ENCODE measurements around the gene PLXNB2.
"Not testable (repeated sequence)": the region's sequence is repeated elsewhere in the genome, so short reads cannot be mapped to it uniquely, and the experiment has no call there.

Gene PLXNB2

GRCh38 chr22:50325444-50326224 is 18.2 kb upstream of the PLXNB2 start:
- no peak for DNase-seq (ENCODE audit: low read depth in 2 of 2)

- no peak for DNase-seq (ENCODE audit: low read depth in 2 of 2)
Observed at GRCh38 chr22:50323900-50324299, 16.5 kb upstream of the PLXNB2 start.

- DNase-seq (ENCODE audit: low read depth in 2 of 2), result not testable (repeated sequence)
Observed at GRCh38 chr22:50322382-50323104, 15.1 kb upstream of the PLXNB2 start.

- no peak for DNase-seq (ENCODE audit: low read depth in 2 of 2)
Observed at GRCh38 chr22:50320671-50321325, 13.4 kb upstream of the PLXNB2 start.

- no peak for DNase-seq (ENCODE audit: low read depth in 2 of 2)
Observed at GRCh38 chr22:50320116-50320515, 12.7 kb upstream of the PLXNB2 start.

- DNase-seq (ENCODE audit: low read depth in 2 of 2), result no peak
Observed at GRCh38 chr22:50319503-50319951, 12.1 kb upstream of the PLXNB2 start.

- no peak for DNase-seq (ENCODE audit: low read depth in 2 of 2)
Observed at GRCh38 chr22:50318698-50319411, 11.4 kb upstream of the PLXNB2 start.

- no peak for DNase-seq (ENCODE audit: low read depth in 2 of 2)
Observed at GRCh38 chr22:50318356-50318697, 10.9 kb upstream of the PLXNB2 start.

- no peak for DNase-seq (ENCODE audit: low read depth in 2 of 2)
Observed at GRCh38 chr22:50317674-50318073, 10.2 kb upstream of the PLXNB2 start.

- DNase-seq (ENCODE audit: low read depth in 2 of 2), result no peak
Observed at GRCh38 chr22:50317178-50317577, 9.7 kb upstream of the PLXNB2 start.

GRCh38 chr22:50316114-50317065 is 8.9 kb upstream of the PLXNB2 start:
- no peak for DNase-seq (ENCODE audit: low read depth in 2 of 2)

- DNase-seq (ENCODE audit: low read depth in 2 of 2), result no peak
Observed at GRCh38 chr22:50315289-50316113, 8.1 kb upstream of the PLXNB2 start.

- peak; percentile 39 to 52 for DNase-seq (ENCODE audit: low read depth in 2 of 2)
Observed at GRCh38 chr22:50314455-50315288, 7.2 kb upstream of the PLXNB2 start.

GRCh38 chr22:50314081-50314454 is 6.6 kb upstream of the PLXNB2 start:
- no peak for DNase-seq (ENCODE audit: low read depth in 2 of 2)

GRCh38 chr22:50313600-50313999 is 6.2 kb upstream of the PLXNB2 start:
- no peak for DNase-seq (ENCODE audit: low read depth in 2 of 2)

GRCh38 chr22:50313021-50313420 is 5.6 kb upstream of the PLXNB2 start:
- DNase-seq (ENCODE audit: low read depth in 2 of 2), result no peak

- DNase-seq (ENCODE audit: low read depth in 2 of 2), result no peak
Observed at GRCh38 chr22:50312371-50312770, 4.9 kb upstream of the PLXNB2 start.

GRCh38 chr22:50311606-50312351 is 4.3 kb upstream of the PLXNB2 start:
- DNase-seq (ENCODE audit: low read depth in 2 of 2), result no peak

All from stimulated activated CD8-positive, alpha-beta memory T cell treated with anti-CD3 and anti-CD28 coated beads, Interleukin-7, amount 100 ng/mL, for 1 hour (primary cell).